GM12878 (cell line): Measurements from ENCODE around the gene ABHD2. TPM values are rescaled to one million over a fixed set of nuclear protein-coding genes. Genes with fewer than 3 reads are reported as not detected.

Experiments
- ATAC-seq: fragments of 200-7000 bp; cut with Tn5 transposase; 3 replicates; pipeline ENCODE4 v1.9.1; 2020; ENCODE audit warnings: mild to moderate bottlenecking, moderate library complexity
- BruUV-seq: library from RNA; stranded (reverse); fragments of 400-500 nt; replicated peaks from 2 replicates; lab custom pipeline; 2021; lab: Mats Ljungman, UMichigan
- CTCF ChIA-PET: fragments of 300-600 bp; sonication (Branson Sonifier 250); formaldehyde crosslinking; extraction: SDS; loops from one replicate; lab custom pipeline; 2021; ENCODE audit warnings: inconsistent platforms; lab: Yijun Ruan, JAX
- POLR2A ChIA-PET: fragments of 350-600 bp; formaldehyde crosslinking; extraction: SDS; loops from one replicate; lab custom pipeline; 2021; ENCODE audit warnings: inconsistent platforms; lab: Charles Lee
- RAD21 ChIA-PET: fragments of 300-600 bp; sonication (Branson Sonifier 250); formaldehyde crosslinking; loops from one replicate; lab custom pipeline; 2023; ENCODE audit warnings: antibody characterized with exemption; ENCODE audit not compliant: unreplicated experiment; lab: Charles Lee
- SMC1A ChIA-PET: fragments of 300-600 bp; sonication (Branson Sonifier 250); formaldehyde crosslinking; loops from one replicate; lab custom pipeline; 2023; ENCODE audit not compliant: unreplicated experiment, uncharacterized antibody; lab: Charles Lee
- DNase-seq: peaks from one replicate; pipeline ENCODE4 v3.0.0-alpha.2; 2011; ENCODE audit warnings: low read depth, low spot score
- FAIRE-seq: peaks from 3 replicates; lab custom pipeline; 2011; peaks lifted over from hg19 to GRCh38; lab: Jason Lieb, UNC
- H2AFZ ChIP-seq: 2 replicates; pipeline ENCODE4 v1.6.0; 2011; ENCODE audit warnings: low read depth, low read length, control low read depth; ENCODE audit not compliant: control insufficient read depth
- H3K27ac ChIP-seq: 2 replicates; pipeline ENCODE4 v1.5.1; 2011; ENCODE audit warnings: control low read depth; ENCODE audit not compliant: control insufficient read depth, insufficient read depth
- H3K27me3 ChIP-seq, 2 experiments: replicated peaks in 1 of 2; 2 replicates each; pipeline versions ENCODE4 v1.6.0 to v1.6.1; 2011; ENCODE audit warnings: low read length in 1 of 2; ENCODE audit not compliant: control insufficient read depth in 2 of 2, insufficient read depth in 2 of 2
- H3K36me3 ChIP-seq, 2 experiments: 2 replicates each; pipeline ENCODE4 v1.5.1; 2011; ENCODE audit warnings: low read length in 1 of 2; ENCODE audit not compliant: control insufficient read depth in 2 of 2, insufficient read depth in 2 of 2
- H3K4me1 ChIP-seq: 2 replicates; pipeline ENCODE4 v1.6.1; 2011; ENCODE audit warnings: mild to moderate bottlenecking, low read length, moderate library complexity, mixed read lengths; ENCODE audit not compliant: control insufficient read depth, insufficient read depth
- H3K4me2 ChIP-seq: 2 replicates; pipeline ENCODE4 v1.6.0; 2011; ENCODE audit warnings: control low read depth; ENCODE audit not compliant: control insufficient read depth, insufficient read depth
- H3K4me3 ChIP-seq: fragments of 200-600 bp; sonication (generic); 2 replicates; pipeline ENCODE4 v1.5.1; 2016
- H3K79me2 ChIP-seq: 2 replicates; pipeline ENCODE4 v1.6.0; 2011; ENCODE audit warnings: low read length; ENCODE audit not compliant: control insufficient read depth, insufficient read depth
- H3K9ac ChIP-seq: 2 replicates; pipeline ENCODE4 v1.8.0; 2011; ENCODE audit warnings: low read length, control low read depth, mixed read lengths; ENCODE audit not compliant: control insufficient read depth, insufficient read depth
- H3K9me3 ChIP-seq: replicated peaks from 3 replicates; pipeline ENCODE4 v1.5.1; 2011; ENCODE audit warnings: mild to moderate bottlenecking, low read length; ENCODE audit not compliant: control insufficient read depth, insufficient read depth
- H4K20me1 ChIP-seq: 2 replicates; pipeline ENCODE4 v1.6.0; 2011; ENCODE audit not compliant: control insufficient read depth, insufficient read depth
- BHLHE40 ChIP-seq, 2 experiments: fragments of 450-650 bp in 1 of 2; IDR thresholded peaks; 2 replicates each; pipeline ENCODE4 v1.6.1; 2011 to 2017; ENCODE audit warnings: low read depth in 2 of 2, borderline replicate concordance in 1 of 2, improper control_type of control experiment in 1 of 2, low read length in 1 of 2, mild to moderate bottlenecking in 1 of 2
- NFXL1 ChIP-seq: fragments of 450-650 bp; IDR thresholded peaks from 2 replicates; pipeline ENCODE4 v1.6.1; 2017; ENCODE audit warnings: antibody characterized with exemption, mild to moderate bottlenecking, borderline replicate concordance
- YBX1 ChIP-seq: fragments of 450-650 bp; IDR thresholded peaks from 2 replicates; pipeline ENCODE4 v1.6.1; 2016; ENCODE audit warnings: antibody characterized with exemption
- WGBS: methylation state at CpG from one replicate; pipeline ENCODE4 v1.1.6; 2016; ENCODE audit warnings: low lambda C conversion rate; ENCODE audit not compliant: insufficient replicate concordance, insufficient coverage; ENCODE audit errors: missing lambda C conversion rate; 5-methylcytosine and 5-hydroxymethylcytosine counted together
- in situ Hi-C: fragments of 300-500 bp; cut with MboI; formaldehyde crosslinking; loops from 9 replicates; pipeline ENCODE4 v1.14.3; 2018; ENCODE audit warnings: mixed read lengths
- intact Hi-C: fragments of 100-400 bp; cut with micrococcal nuclease; formaldehyde crosslinking; loops from one replicate; pipeline ENCODE4 v1.14.2; 2022; ENCODE audit not compliant: unreplicated experiment
- polyA plus RNA-seq, 11 experiments: library from polyadenylated mRNA; depleted of rRNA in 4 of 11; unstranded in 6 of 11; stranded (reverse) in 5 of 11; fragments of >200 nt; fragmentation: Nextera tagmentation in 4 of 11; fragmentation: Illumina TruSeq in 1 of 11; extraction: Ambion mirVana in 4 of 11; extraction: Trizol in 1 of 11; gene quantifications; 1 replicate in 1 of 11; 2 replicates in 10 of 11; pipeline versions ENCODE4 v1.2.1 to v1.2.3, GENCODE V29; 2011 to 2016; ENCODE audit warnings: inconsistent platforms in 2 of 11, missing spikeins in 2 of 11, low read depth in 1 of 11
- total RNA-seq, 4 experiments: library from RNA; depleted of rRNA in 3 of 4; stranded (reverse); fragments of >200 nt in 3 of 4; fragmentation: Illumina TruSeq in 1 of 4; extraction: Trizol in 1 of 4; gene quantifications; 2 replicates each; pipeline versions ENCODE4 v1.2.1 to v1.2.3, GENCODE V29; 2013 to 2021

Gene ABHD2
- total and polyA plus RNA-seq, 10 of the 15 experiments (the other 5 are each of a cell fraction or from before 2014, with no cell fraction given) = 1.2 to 33.6 (median 20.4) TPM

DNA sequence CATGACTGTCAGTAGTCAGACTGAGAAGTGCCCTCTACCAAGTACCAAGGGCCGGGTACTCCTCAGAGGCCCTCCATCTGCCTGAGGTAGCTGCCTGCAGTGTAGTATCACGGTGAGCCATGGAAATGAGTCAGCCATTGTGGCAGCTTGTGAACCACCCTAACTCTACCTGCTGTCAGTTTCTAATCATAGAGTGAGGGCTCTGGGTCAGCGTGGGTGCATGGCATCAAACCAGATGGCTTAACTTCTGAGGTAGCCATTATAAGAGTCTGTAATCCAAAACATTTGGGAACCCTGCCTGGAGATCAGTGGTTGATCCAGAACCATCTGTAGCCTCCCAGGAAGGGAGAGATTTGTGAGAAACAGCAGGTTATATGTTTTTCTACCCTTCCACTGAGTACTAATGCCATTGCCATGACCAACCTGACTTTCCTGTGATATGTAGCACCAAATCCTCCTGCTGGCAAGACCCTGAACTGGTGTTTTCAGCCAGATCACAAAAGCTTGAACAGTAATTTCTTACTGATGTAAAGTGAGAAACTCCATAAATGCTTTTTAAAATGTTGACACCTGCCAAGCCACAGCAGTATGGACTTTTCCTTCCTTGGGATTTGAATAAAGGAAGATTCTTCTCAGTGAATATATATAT lies 38.9 kb downstream of the ABHD2 start:
- Histone ChIP-seq H3K9me3 (no peaks in the 10 kb centered on the region), H2AFZ (no peak overlapping the region), H3K4me1 (no peaks in the 10 kb centered on the region), H3K4me3 (no peak overlapping the region), H3K79me2 (no peaks in the 10 kb centered on the region), H4K20me1 (no peaks in the 10 kb centered on the region), H3K36me3 (peaks cover 1 to 7% of the 10 kb centered on the region in 2 experiments; a peak in 3 of 4 replicates), H3K27ac (no peak overlapping the region), H3K27me3 (no peaks in the 10 kb centered on the region), H3K9ac (no peak overlapping the region), H3K4me2 (no peak overlapping the region)
- intact Hi-C loops (no loop called here), in situ Hi-C loops (loop anchor here (5.0 kb wide), 1 partner anchor 70 kb away; no protein-coding TSS in a partner anchor)
- ChIA-PET CTCF (interaction anchor here (1.0 to 8.4 kb wide), 5 partner anchors 14 to 72 kb away, joined by 3 to 225 read pairs (median 65); partner anchors contain the start of gene ABHD2), POLR2A (interaction anchor here (1.3 to 3.7 kb wide), 2 partner anchors 14 to 36 kb away, joined by 4 to 15 read pairs; no protein-coding TSS in a partner anchor), SMC1A (interaction anchor here (0.5 to 10.2 kb wide), 7 partner anchors 14 to 398 kb away, joined by 3 to 134 read pairs (median 45); partner anchors contain the start of gene ABHD2), RAD21 (interaction anchor here (1.2 to 5.8 kb wide), 3 partner anchors 38 to 68 kb away, joined by 3 to 105 read pairs (median 77); partner anchors contain the start of gene ABHD2)
- 0 out of 3 replicates have a peak, but pooled peaks have one; percentile 16 for ATAC-seq
- no TSS peak for BruUV-seq
- TF ChIP-seq YBX1 = no peak
- no peak for TF ChIP-seq NFXL1
- TF ChIP-seq BHLHE40 (IDR thresholded peaks at IDR 0.05; ENCODE audit: borderline replicate concordance in 1 of 2, low read depth in 2 of 2, low read length in 1 of 2) = no peak
- FAIRE-seq = no peak
- DNase-seq = no peak
- 14% methylated on average over 3 of the region's 3 CpGs for WGBS
